ENCODE measurements around the gene EIF1B. TPM values are rescaled to one million over a fixed set of nuclear protein-coding genes. Genes with fewer than 3 reads are reported as not detected.

EIF1B gene
- total RNA-seq, 1 donor from 2014 or later: 10.4 TPM

GRCh38 chr3:40339871-40340270 lies 30.4 kb downstream of the EIF1B start:
- no peak overlapping the region for H3K4me3 ChIP-seq (ENCODE audit: low read depth, low read length)
- no peak for DNase-seq (ENCODE audit: low read depth)
- TF ChIP-seq, protein P1, sequence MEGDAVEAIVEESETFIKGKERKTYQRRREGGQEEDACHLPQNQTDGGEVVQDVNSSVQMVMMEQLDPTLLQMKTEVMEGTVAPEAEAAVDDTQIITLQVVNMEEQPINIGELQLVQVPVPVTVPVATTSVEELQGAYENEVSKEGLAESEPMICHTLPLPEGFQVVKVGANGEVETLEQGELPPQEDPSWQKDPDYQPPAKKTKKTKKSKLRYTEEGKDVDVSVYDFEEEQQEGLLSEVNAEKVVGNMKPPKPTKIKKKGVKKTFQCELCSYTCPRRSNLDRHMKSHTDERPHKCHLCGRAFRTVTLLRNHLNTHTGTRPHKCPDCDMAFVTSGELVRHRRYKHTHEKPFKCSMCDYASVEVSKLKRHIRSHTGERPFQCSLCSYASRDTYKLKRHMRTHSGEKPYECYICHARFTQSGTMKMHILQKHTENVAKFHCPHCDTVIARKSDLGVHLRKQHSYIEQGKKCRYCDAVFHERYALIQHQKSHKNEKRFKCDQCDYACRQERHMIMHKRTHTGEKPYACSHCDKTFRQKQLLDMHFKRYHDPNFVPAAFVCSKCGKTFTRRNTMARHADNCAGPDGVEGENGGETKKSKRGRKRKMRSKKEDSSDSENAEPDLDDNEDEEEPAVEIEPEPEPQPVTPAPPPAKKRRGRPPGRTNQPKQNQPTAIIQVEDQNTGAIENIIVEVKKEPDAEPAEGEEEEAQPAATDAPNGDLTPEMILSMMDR (conservative IDR thresholded peaks at IDR 0.05; ENCODE audit: low read depth, low read length): no peak

DNA sequence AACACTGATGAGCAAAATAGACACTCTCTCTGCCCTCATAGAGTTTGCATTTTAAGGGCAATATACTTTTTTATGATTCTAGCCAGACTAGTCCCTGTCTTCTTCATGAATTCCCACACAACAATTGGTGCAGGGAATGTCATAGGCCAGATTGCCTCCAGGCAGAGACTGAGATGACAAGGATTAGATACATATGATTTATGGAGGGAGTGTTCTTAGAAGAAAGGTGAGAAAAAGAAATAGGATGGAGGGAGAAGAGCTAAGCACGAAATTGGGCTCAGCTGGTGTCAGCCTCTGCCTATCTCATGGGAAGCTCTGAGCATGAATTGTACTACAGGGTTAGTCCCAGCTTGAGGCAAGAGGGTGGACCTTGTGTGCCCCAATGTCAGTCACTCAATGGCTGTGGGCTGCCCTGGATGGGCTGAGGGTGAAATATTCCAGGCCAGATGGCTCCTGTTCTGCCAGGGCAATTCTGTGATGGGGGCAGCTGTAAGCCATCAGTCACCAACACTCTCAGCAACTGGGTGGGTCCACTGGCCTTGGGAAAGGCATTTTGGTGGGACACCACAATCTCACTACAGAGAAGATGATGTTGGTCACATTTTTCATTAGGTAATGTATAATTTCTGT lies 31.1 kb downstream of the EIF1B start:
- TF ChIP-seq, protein P1 (conservative IDR thresholded peaks at IDR 0.05; ENCODE audit: low read depth, low read length): no peak

GRCh38 chr3:40341671-40342070 lies 32.2 kb downstream of the EIF1B start:
- no peak overlapping the region for H3K4me3 ChIP-seq (ENCODE audit: low read depth, low read length)
- DNase-seq (ENCODE audit: low read depth): no peak
- TF ChIP-seq, protein P1 (conservative IDR thresholded peaks at IDR 0.05; ENCODE audit: low read depth, low read length): no peak

More for the DNA sequence above, 31.1 kb downstream of the EIF1B start:
- H3K4me3 ChIP-seq (ENCODE audit: low read depth, low read length): no peak overlapping the region
- no peak for DNase-seq (ENCODE audit: low read depth)

- H3K4me3 ChIP-seq (ENCODE audit: low read depth, low read length): no peak overlapping the region
- TF ChIP-seq, protein P1 (conservative IDR thresholded peaks at IDR 0.05; ENCODE audit: low read depth, low read length): no peak
- no peak for DNase-seq (ENCODE audit: low read depth)
These were observed 41.0 kb downstream of the EIF1B start for GRCh38 chr3:40350529-40350928.

- TF ChIP-seq, protein P1 (conservative IDR thresholded peaks at IDR 0.05; ENCODE audit: low read depth, low read length): no peak
- no peak overlapping the region for H3K4me3 ChIP-seq (ENCODE audit: low read depth, low read length)
- DNase-seq (ENCODE audit: low read depth): no peak
These were observed 45.9 kb downstream of the EIF1B start for GRCh38 chr3:40355410-40355809.

GRCh38 chr3:40358454-40358853 lies 48.9 kb downstream of the EIF1B start:
- no peak for DNase-seq (ENCODE audit: low read depth)
- TF ChIP-seq, protein P1 (conservative IDR thresholded peaks at IDR 0.05; ENCODE audit: low read depth, low read length): no peak
- H3K4me3 ChIP-seq (ENCODE audit: low read depth, low read length): no peak overlapping the region

Other genes starting within 250 kb of the EIF1B start
- gene ENTPD3, start 77.5 kb downstream of the EIF1B start, total RNA-seq: 0.43 and 0.46 TPM in 2 replicates
- gene RPL14, start 147.6 kb downstream of the EIF1B start, total RNA-seq: 463 and 670 TPM in 2 replicates
- 4.9 and 5.3 TPM in 2 replicates for gene ZNF619, start 167.4 kb downstream of the EIF1B start, total RNA-seq
- 2.5 and 9.0 TPM in 2 replicates for gene ZNF620, start 196.3 kb downstream of the EIF1B start, total RNA-seq
- 5.1 and 7.0 TPM in 2 replicates for gene ZNF621, start 215.3 kb downstream of the EIF1B start, total RNA-seq